GM13977 (cell line): Measurements from ENCODE around the gene RREB1.

Experiments
- DNase-seq: peaks from one replicate; pipeline ENCODE4 v3.0.0; 2012; ENCODE audit warnings: low spot score
- CTCF ChIP-seq: IDR thresholded peaks from 2 replicates; pipeline ENCODE4 v1.5.1; 2012; ENCODE audit warnings: mild to moderate bottlenecking, control low read depth; ENCODE audit not compliant: insufficient read depth; ENCODE audit errors: extremely low read depth, missing control alignments
- in situ Hi-C: fragments of 300-500 bp; cut with MboI; formaldehyde crosslinking; loops from one replicate; pipeline ENCODE4 v1.12.0; 2022; ENCODE audit warnings: low sequenced_read_pairs, low pct_unique_long_range_greater_than_20kb, mixed read lengths, inconsistent platforms; ENCODE audit not compliant: unreplicated experiment

The RREB1 gene

GRCh38 chr6:7242835-7243178, 135.0 kb downstream of the RREB1 start:
- no peak for DNase-seq
- TF ChIP-seq CTCF: no peak
- in situ Hi-C loops: loop anchor here (25.0 kb wide), 2 partner anchors 456 to 556 kb away; no protein-coding TSS in a partner anchor

GRCh38 chr6:7243179-7243981, 135.6 kb downstream of the RREB1 start:
- peak; percentile 81 for TF ChIP-seq CTCF
- peak; percentile 81 for DNase-seq
- in situ Hi-C loops: loop anchor here (25.0 kb wide), 2 partner anchors 456 to 556 kb away; no protein-coding TSS in a partner anchor

- no peak for TF ChIP-seq CTCF
- DNase-seq: no peak
- in situ Hi-C loops: loop anchor here (25.0 kb wide), 2 partner anchors 459 to 559 kb away; no protein-coding TSS in a partner anchor
These were observed 138.1 kb downstream of the RREB1 start for GRCh38 chr6:7245668-7246393.

- no peak for DNase-seq
- no peak for TF ChIP-seq CTCF
- in situ Hi-C loops: loop anchor here (25.0 kb wide), 2 partner anchors 459 to 559 kb away; no protein-coding TSS in a partner anchor
These were observed 138.8 kb downstream of the RREB1 start for GRCh38 chr6:7246401-7247178.

- in situ Hi-C loops: loop anchor here (25.0 kb wide), 2 partner anchors 460 to 560 kb away; no protein-coding TSS in a partner anchor
- TF ChIP-seq CTCF: no peak
These were observed 139.4 kb downstream of the RREB1 start for GRCh38 chr6:7247179-7247456.

GRCh38 chr6:7247828-7248227, 140.1 kb downstream of the RREB1 start:
- no peak for TF ChIP-seq CTCF
- in situ Hi-C loops: loop anchor here (25.0 kb wide), 2 partner anchors 461 to 561 kb away; no protein-coding TSS in a partner anchor
- DNase-seq: no peak

More at GRCh38 chr6:7247179-7247456, 139.4 kb downstream of the RREB1 start:
- no peak for DNase-seq
